Testis (tissue), 2 donors: ENCODE results near the gene GALNT17.

ENCODE experiments used
- CTCF ChIP-seq, 3 experiments: fragments of 450-650 bp in 2 of 3; fragments of 200-600 bp in 1 of 3; sonication (generic) in 1 of 3; IDR thresholded peaks; one replicate each; pipeline ENCODE4 v1.5.1; 2016 to 2019; ENCODE audit warnings: antibody characterized with exemption in 3 of 3, mild to moderate bottlenecking in 2 of 3, moderate library complexity in 1 of 3
- POLR2A ChIP-seq: fragments of 450-650 bp; IDR thresholded peaks from one replicate; pipeline ENCODE4 v1.6.1; 2017; ENCODE audit warnings: antibody characterized with exemption, mild to moderate bottlenecking, moderate library complexity

- no peak for TF ChIP-seq CTCF (IDR thresholded peaks at IDR 0.05)
- no peak for TF ChIP-seq POLR2A
Measured at GRCh38 chr7:71538210-71538609, 406.3 kb downstream of the GALNT17 start.
